IPS-18a (cell line): Measurements from ENCODE around the gene CTBP2.

Experiments
- H3K27ac ChIP-seq: one replicate; pipeline ENCODE4 v1.5.1; 2013; ENCODE audit warnings: low read length
- H3K27me3 ChIP-seq: one replicate; pipeline ENCODE4 v1.6.1; 2013; ENCODE audit warnings: mild to moderate bottlenecking, low read length; ENCODE audit not compliant: control insufficient read depth, insufficient read depth
- H3K36me3 ChIP-seq: one replicate; pipeline ENCODE4 v1.6.1; 2013; ENCODE audit warnings: low read depth, low read length; ENCODE audit not compliant: control insufficient read depth
- H3K4me1 ChIP-seq: one replicate; pipeline ENCODE4 v1.6.1; 2013; ENCODE audit warnings: low read depth, low read length; ENCODE audit not compliant: control insufficient read depth
- H3K4me3 ChIP-seq: one replicate; pipeline ENCODE4 v1.5.1; 2013; ENCODE audit warnings: low read length
- H3K9ac ChIP-seq: one replicate; pipeline ENCODE4 v1.6.1; 2013; ENCODE audit warnings: mild to moderate bottlenecking, low read length, moderate library complexity
- H3K9me3 ChIP-seq: one replicate; pipeline ENCODE4 v1.6.1; 2013; ENCODE audit warnings: low read depth, low read length; ENCODE audit not compliant: control insufficient read depth

Gene CTBP2

DNA sequence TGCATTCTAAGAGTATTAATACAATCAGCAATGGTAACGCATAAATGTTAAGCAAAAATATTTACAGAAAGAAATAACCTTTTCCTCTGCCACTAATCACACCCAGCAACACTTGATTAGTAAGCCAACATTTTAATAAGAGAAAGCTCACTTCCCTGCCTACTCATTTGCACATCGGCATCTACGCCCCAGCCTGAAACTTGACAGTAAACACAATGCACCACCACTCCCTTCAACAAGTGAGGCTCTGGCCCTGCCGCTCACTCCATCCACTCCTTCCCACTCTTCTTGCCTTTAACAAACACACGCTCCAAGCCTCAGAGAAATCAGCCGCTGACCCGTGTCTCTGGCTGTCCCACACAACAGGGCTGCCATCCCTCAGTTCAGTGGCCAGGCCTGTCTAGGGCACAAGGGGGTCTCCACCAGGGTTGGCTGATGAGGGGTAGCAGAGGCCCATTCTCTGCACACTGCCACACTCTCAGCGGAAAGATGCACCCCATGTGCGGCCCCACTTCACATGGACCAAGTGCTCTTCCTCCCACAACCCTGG, 54.6 kb downstream of the CTBP2 start:
- Histone ChIP-seq H3K27ac (no peak overlapping the region), H3K9ac (no peak overlapping the region), H3K4me1 (peaks cover 37% of the 10 kb centered on the region), H3K4me3 (no peak overlapping the region), H3K9me3 (no peaks in the 10 kb centered on the region), H3K36me3 (peaks cover 60% of the 10 kb centered on the region), H3K27me3 (no peaks in the 10 kb centered on the region)

DNA sequence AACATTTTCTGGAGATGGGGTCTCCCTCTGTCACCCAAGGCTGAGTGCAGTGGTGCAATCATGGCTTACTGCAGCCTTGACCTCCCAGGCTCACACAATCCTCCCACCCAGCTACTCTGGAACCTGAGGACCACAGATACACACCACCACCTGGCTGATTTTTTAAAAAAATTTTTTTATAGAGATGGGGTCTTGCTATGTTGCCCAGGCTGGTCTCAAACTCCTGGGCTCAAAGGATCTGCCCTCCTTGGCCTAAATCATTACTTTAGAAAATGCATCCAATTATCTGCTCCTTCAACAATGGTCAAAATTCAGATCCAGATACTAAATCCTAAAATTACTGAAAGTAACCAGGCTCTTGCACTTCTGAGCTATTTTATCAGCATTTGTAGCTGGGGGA, 55.2 kb downstream of the CTBP2 start:
- H3K27me3 ChIP-seq = no peaks in the 10 kb centered on the region
- H3K9ac ChIP-seq = no peak overlapping the region
- peaks cover 40% of the 10 kb centered on the region for H3K4me1 ChIP-seq
- H3K4me3 ChIP-seq = no peak overlapping the region
- H3K36me3 ChIP-seq = peaks cover 54% of the 10 kb centered on the region
- no peaks in the 10 kb centered on the region for H3K9me3 ChIP-seq
- H3K27ac ChIP-seq = no peak overlapping the region

DNA sequence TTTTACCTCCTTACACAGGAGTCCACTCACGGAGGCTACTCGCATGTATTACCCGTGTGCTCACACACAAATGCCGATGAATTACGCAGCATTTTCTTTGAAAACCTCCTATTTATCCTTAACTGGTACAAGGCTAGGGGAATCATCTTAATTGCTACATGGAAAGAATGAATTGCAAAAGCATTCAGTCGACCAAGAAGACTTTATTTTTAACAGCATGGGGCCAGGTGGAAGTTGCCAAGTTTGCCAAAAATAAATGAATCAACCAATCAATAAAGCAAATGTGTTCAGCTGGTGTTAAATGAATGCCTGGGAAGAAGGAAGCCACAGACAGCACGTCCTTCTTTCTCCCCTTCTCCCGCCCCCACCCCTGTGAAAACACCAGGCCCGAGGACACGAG, 55.8 kb downstream of the CTBP2 start:
- Histone ChIP-seq H3K4me1 (peaks cover 40% of the 10 kb centered on the region), H3K27me3 (no peaks in the 10 kb centered on the region), H3K9ac (no peak overlapping the region), H3K27ac (no peak overlapping the region), H3K4me3 (no peak overlapping the region), H3K36me3 (peaks cover 48% of the 10 kb centered on the region), H3K9me3 (no peaks in the 10 kb centered on the region)

DNA sequence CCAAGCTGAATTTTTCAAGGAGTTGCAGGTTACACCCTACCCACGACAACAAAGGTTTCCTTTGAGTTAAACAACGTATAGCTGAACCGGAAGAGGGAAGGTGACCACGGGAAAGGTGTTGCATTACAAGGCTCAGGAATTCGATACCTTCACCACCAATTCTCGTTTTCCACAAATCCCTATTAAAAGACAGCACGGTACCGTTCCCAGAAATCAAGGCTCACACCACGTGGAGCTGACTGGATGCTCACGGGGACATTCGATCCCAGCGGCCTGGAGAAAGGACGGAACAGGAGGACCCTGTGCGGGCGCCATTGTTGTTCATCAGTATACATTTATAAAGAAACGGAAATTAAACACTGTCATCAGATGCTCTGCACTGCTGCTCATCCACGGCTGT, 56.4 kb downstream of the CTBP2 start:
- no peak overlapping the region for H3K27ac ChIP-seq
- no peak overlapping the region for H3K9ac ChIP-seq
- H3K27me3 ChIP-seq = no peaks in the 10 kb centered on the region
- H3K4me3 ChIP-seq = no peak overlapping the region
- H3K4me1 ChIP-seq = peaks cover 40% of the 10 kb centered on the region
- H3K9me3 ChIP-seq = no peaks in the 10 kb centered on the region
- H3K36me3 ChIP-seq = peaks cover 42% of the 10 kb centered on the region

DNA sequence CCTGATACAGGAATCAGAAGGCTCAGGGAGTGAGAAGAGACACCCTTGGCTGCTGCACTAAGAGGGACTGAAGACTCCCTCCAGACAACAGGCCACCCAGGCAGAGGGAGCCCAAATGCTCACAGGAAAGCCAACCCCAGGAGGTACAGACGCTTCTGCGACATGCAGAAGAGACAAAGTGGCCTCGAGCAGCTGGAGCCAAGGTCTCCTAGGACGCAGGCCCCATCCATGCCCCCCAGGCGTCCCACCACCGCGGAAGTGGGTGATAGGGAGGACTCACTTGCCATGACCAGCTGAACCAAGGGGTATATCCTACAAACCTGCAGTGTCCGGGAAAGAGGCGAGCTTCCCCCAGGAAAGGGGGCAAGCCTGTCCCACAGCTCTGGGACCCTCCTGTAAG, 56.9 kb downstream of the CTBP2 start:
- Histone ChIP-seq H3K36me3 (peaks cover 39% of the 10 kb centered on the region), H3K9ac (no peak overlapping the region), H3K9me3 (no peaks in the 10 kb centered on the region), H3K4me3 (no peak overlapping the region), H3K27ac (peak overlapping the region; percentile 24), H3K27me3 (no peaks in the 10 kb centered on the region), H3K4me1 (peaks cover 40% of the 10 kb centered on the region)

GRCh38 chr10:125102821-125103220, 57.5 kb downstream of the CTBP2 start:
- H3K27ac ChIP-seq = no peak overlapping the region
- H3K36me3 ChIP-seq = peaks cover 32% of the 10 kb centered on the region
- H3K27me3 ChIP-seq = no peaks in the 10 kb centered on the region
- no peak overlapping the region for H3K4me3 ChIP-seq
- no peaks in the 10 kb centered on the region for H3K9me3 ChIP-seq
- no peak overlapping the region for H3K9ac ChIP-seq
- H3K4me1 ChIP-seq = peaks cover 40% of the 10 kb centered on the region

DNA sequence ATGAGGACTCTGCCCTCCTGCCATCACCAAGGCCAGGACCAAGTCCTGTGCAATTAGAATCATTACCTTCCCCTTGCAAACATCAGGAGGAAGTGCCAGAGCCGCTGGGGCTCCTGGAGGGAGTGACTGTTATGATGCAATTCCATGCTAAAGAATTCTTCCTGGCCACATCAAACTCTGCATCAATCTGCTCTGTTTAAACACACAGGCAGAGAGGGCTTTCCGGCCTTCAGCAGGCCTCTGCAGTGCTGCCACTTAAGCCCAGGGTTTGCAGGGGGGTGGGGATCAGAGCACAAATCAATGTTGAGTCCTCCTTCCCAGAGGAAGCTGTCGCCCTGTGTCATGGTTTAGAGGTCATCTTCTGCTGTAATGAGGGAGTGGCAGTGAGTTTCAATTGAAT, 58.1 kb downstream of the CTBP2 start:
- H3K27me3 ChIP-seq = no peaks in the 10 kb centered on the region
- H3K9ac ChIP-seq = no peak overlapping the region

GRCh38 chr10:125101581-125101980, 58.8 kb downstream of the CTBP2 start:
- Histone ChIP-seq H3K36me3 (peaks cover 20% of the 10 kb centered on the region), H3K27ac (no peak overlapping the region)

More for the DNA sequence above, 58.1 kb downstream of the CTBP2 start:
- Histone ChIP-seq H3K4me1 (peaks cover 40% of the 10 kb centered on the region), H3K36me3 (peaks cover 26% of the 10 kb centered on the region), H3K27ac (no peak overlapping the region), H3K4me3 (no peak overlapping the region), H3K9me3 (no peaks in the 10 kb centered on the region)

DNA sequence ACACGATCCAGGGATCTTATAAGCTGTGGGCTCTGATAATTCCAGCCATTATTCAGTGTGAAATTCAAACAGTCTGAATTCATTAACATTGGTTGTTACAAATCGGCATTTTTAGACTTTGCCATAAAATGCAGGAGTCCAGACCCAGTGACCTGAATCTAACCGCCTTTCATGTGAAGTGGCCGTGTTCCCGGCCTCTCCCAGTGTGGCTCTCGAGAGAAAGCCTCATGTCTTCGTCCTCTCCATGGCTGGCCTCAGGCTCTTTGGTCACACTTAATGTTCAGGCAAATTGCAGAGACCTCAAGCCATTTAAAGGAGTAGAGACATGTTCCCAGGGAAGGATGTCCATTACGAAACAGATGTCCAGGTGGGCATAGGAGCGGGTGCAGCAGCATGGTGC, 59.3 kb downstream of the CTBP2 start:
- H3K9me3 ChIP-seq = no peaks in the 10 kb centered on the region

More at GRCh38 chr10:125101581-125101980, 58.8 kb downstream of the CTBP2 start:
- Histone ChIP-seq H3K27me3 (no peaks in the 10 kb centered on the region), H3K4me3 (no peak overlapping the region), H3K9me3 (no peaks in the 10 kb centered on the region), H3K9ac (no peak overlapping the region), H3K4me1 (peaks cover 40% of the 10 kb centered on the region)

DNA sequence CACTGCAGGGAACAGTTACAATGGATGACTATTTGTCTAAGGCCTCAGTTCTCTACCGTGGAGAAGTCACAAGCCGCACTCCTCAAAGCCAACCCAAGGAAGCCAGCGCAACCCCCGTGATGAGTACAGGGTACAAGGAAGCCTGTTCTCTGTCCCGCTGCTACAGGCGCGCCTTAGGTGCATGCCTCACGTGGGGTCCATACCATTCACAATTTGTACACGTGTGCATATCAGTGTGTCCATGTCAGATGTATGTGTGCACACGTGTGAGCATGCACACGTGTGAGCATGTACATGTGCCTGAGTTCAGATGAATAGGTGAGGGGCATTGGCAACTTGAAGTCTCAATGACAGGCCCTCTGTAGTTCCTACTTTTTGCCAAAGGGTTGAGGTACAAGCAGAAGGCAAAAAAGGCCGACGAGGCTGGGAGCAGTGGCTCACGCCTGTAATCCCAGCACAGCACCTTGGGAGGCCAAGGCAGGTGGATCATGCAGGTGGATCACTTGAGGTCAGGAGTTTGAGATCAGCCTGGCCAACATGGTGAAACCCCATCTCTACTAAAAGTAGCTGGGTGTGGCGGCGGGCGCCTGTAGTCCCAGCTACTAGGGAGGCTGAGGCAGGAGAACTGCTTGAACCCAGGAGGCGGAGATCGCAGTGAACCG, 62.8 kb downstream of the CTBP2 start:
- Histone ChIP-seq H3K9ac (no peak overlapping the region), H3K4me1 (peaks cover 36% of the 10 kb centered on the region)

More for the DNA sequence above, 59.3 kb downstream of the CTBP2 start:
- Histone ChIP-seq H3K4me3 (no peak overlapping the region), H3K27ac (no peak overlapping the region), H3K36me3 (peaks cover 16% of the 10 kb centered on the region), H3K4me1 (peaks cover 40% of the 10 kb centered on the region), H3K27me3 (no peaks in the 10 kb centered on the region), H3K9ac (no peak overlapping the region)

GRCh38 chr10:125096975-125097374, 63.4 kb downstream of the CTBP2 start:
- H3K9me3 ChIP-seq = no peaks in the 10 kb centered on the region
- H3K4me1 ChIP-seq = peaks cover 30% of the 10 kb centered on the region
- no peak overlapping the region for H3K27ac ChIP-seq
- no peak overlapping the region for H3K9ac ChIP-seq
- H3K27me3 ChIP-seq = no peaks in the 10 kb centered on the region
- peaks cover 13% of the 10 kb centered on the region for H3K36me3 ChIP-seq
- no peak overlapping the region for H3K4me3 ChIP-seq

More for the DNA sequence above, 62.8 kb downstream of the CTBP2 start:
- Histone ChIP-seq H3K27ac (no peak overlapping the region), H3K36me3 (peaks cover 18% of the 10 kb centered on the region), H3K9me3 (no peaks in the 10 kb centered on the region), H3K27me3 (no peaks in the 10 kb centered on the region), H3K4me3 (no peak overlapping the region)

GRCh38 chr10:125096371-125096770, 64.0 kb downstream of the CTBP2 start:
- Histone ChIP-seq H3K27me3 (no peaks in the 10 kb centered on the region), H3K9me3 (no peaks in the 10 kb centered on the region), H3K4me1 (peaks cover 27% of the 10 kb centered on the region), H3K4me3 (no peak overlapping the region), H3K27ac (no peak overlapping the region), H3K36me3 (peaks cover 12% of the 10 kb centered on the region), H3K9ac (no peak overlapping the region)
